ENCODE measurements around the gene PRKCA. TPM values are rescaled to one million over a fixed set of nuclear protein-coding genes. Genes with fewer than 3 reads are reported as not detected.

PRKCA gene
- total and polyA plus RNA-seq, 9 of the 15 experiments (the other 6 are each of a cell fraction or from before 2014, with no cell fraction given): 3.2 to 33.0 (median 17.8) TPM

- Histone ChIP-seq H3K9ac (ENCODE audit: insufficient read depth in 1 of 2, low read depth in 2 of 2, low read length in 2 of 2) (no peak overlapping the region), H2AFZ (ENCODE audit: low read depth, low read length) (no peak overlapping the region), H3K9me1 (ENCODE audit: control insufficient read depth, insufficient read depth, low read length) (no peaks in the 10 kb centered on the region), H3K27ac (ENCODE audit: extremely low read depth, low read depth, low read length) (no peak overlapping the region), H3K79me2 (ENCODE audit: control insufficient read depth, insufficient read depth, low read length) (no peaks in the 10 kb centered on the region), H3K36me3 (ENCODE audit: control insufficient read depth, insufficient read depth, low read length) (no peaks in the 10 kb centered on the region; the same call in 2 of the 3 replicates), H3K4me1 (replicated peaks in 1 of 2; ENCODE audit: control insufficient read depth in 2 of 2, insufficient read depth in 2 of 2, low read length in 2 of 2) (no peaks in the 10 kb centered on the region), H3K9me3 (replicated peaks; ENCODE audit: control insufficient read depth, insufficient read depth, low read depth, low read length) (no peaks in the 10 kb centered on the region), H4K20me1 (replicated peaks; ENCODE audit: control insufficient read depth, insufficient read depth, low read length) (0 out of 2 replicates have a peak, but pooled peaks cover 6% of the 10 kb centered on the region), H3K4me2 (ENCODE audit: insufficient read depth, low read length) (no peak overlapping the region), H3K27me3 (ENCODE audit: control insufficient read depth in 2 of 2, insufficient read depth in 2 of 2, low read length in 2 of 2) (no peaks in the 10 kb centered on the region), H3K4me3 (no peak overlapping the region)
- BruUV-seq (replicated peaks): no TSS peak
- intact Hi-C loops (cut with micrococcal nuclease) (loop anchor here (10.0 kb wide), 1 partner anchor 111 kb away; no protein-coding TSS in a partner anchor), in situ Hi-C loops (cut with MboI) (loop anchor here (10.0 kb wide), 1 partner anchor 421 kb away; no protein-coding TSS in a partner anchor)
- CTCF ChIA-PET (ENCODE audit: low intra/inter-chr PET ratio): no interaction called here
- 90% methylated on average over 16 of the region's 17 CpGs for WGBS (ENCODE audit: insufficient coverage, low coverage, missing lambda C conversion rate)
- POLR2A ChIA-PET: interaction anchor here (0.9 kb wide), 1 partner anchor 28 kb away, joined by 3 read pairs; no protein-coding TSS in a partner anchor
- FAIRE-seq (no peak), ATAC-seq (no peak), DNase-seq (ENCODE audit: extremely low read depth in 1 of 4, low spot score in 3 of 4) (no peak)
- TF ChIP-seq KDM5B (IDR thresholded peaks at IDR 0.05; ENCODE audit: insufficient replicate concordance, low read depth, low read length) (no peak), COPS2 (conservative IDR thresholded peaks at IDR 0.05) (no peak), RBM15 (IDR thresholded peaks at IDR 0.05; ENCODE audit: insufficient read depth, low read length) (no peak), HDGF (IDR thresholded peaks at IDR 0.05) (no peak)
Measured at GRCh38 chr17:66675991-66676371, 373.6 kb downstream of the PRKCA start.

GRCh38 chr17:66676421-66676820, 374.0 kb downstream of the PRKCA start:
- 0 out of 2 replicates have a peak, but pooled peaks cover 6% of the 10 kb centered on the region for H4K20me1 ChIP-seq (replicated peaks; ENCODE audit: control insufficient read depth, insufficient read depth, low read length)
- no peaks in the 10 kb centered on the region for H3K4me1 ChIP-seq (replicated peaks in 1 of 2; ENCODE audit: control insufficient read depth in 2 of 2, insufficient read depth in 2 of 2, low read length in 2 of 2)
- CTCF ChIA-PET (ENCODE audit: low intra/inter-chr PET ratio): no interaction called here
- no peaks in the 10 kb centered on the region for H3K79me2 ChIP-seq (ENCODE audit: control insufficient read depth, insufficient read depth, low read length)
- no peak overlapping the region for H3K4me2 ChIP-seq (ENCODE audit: insufficient read depth, low read length)
- WGBS (ENCODE audit: insufficient coverage, low coverage, missing lambda C conversion rate): 55% methylated on average over 11 of the region's 11 CpGs
- no peaks in the 10 kb centered on the region; the same call in 2 of the 3 replicates for H3K36me3 ChIP-seq (ENCODE audit: control insufficient read depth, insufficient read depth, low read length)
- H3K27ac ChIP-seq (ENCODE audit: extremely low read depth, low read depth, low read length): no peak overlapping the region
- H2AFZ ChIP-seq (ENCODE audit: low read depth, low read length): no peak overlapping the region
- in situ Hi-C loops (cut with MboI): loop anchor here (10.0 kb wide), 1 partner anchor 422 kb away; no protein-coding TSS in a partner anchor
- no peak for ATAC-seq
- FAIRE-seq: no peak
- no peak overlapping the region for H3K9ac ChIP-seq (ENCODE audit: insufficient read depth in 1 of 2, low read depth in 2 of 2, low read length in 2 of 2)
- H3K9me3 ChIP-seq (replicated peaks; ENCODE audit: control insufficient read depth, insufficient read depth, low read depth, low read length): no peaks in the 10 kb centered on the region
- intact Hi-C loops (cut with micrococcal nuclease): loop anchor here (10.0 kb wide), 1 partner anchor 112 kb away; no protein-coding TSS in a partner anchor
- no peaks in the 10 kb centered on the region for H3K27me3 ChIP-seq (ENCODE audit: control insufficient read depth in 2 of 2, insufficient read depth in 2 of 2, low read length in 2 of 2)
- H3K9me1 ChIP-seq (ENCODE audit: control insufficient read depth, insufficient read depth, low read length): no peaks in the 10 kb centered on the region
- DNase-seq (ENCODE audit: extremely low read depth in 1 of 4, low spot score in 3 of 4): no peak
- POLR2A ChIA-PET: interaction anchor here (0.9 kb wide), 1 partner anchor 29 kb away, joined by 3 read pairs; no protein-coding TSS in a partner anchor
- BruUV-seq (replicated peaks): no TSS peak
- H3K4me3 ChIP-seq: no peak overlapping the region
- TF ChIP-seq ZBTB9 (CRISPR knock-in tag; IDR thresholded peaks at IDR 0.05): no peak
- TF ChIP-seq HIVEP1 (CRISPR knock-in tag; IDR thresholded peaks at IDR 0.05): no peak
- TF ChIP-seq FOXM1 (IDR thresholded peaks at IDR 0.05; ENCODE audit: low read depth): no peak
- TF ChIP-seq FOXM1 (CRISPR knock-in tag; IDR thresholded peaks at IDR 0.05; ENCODE audit: low read depth): no peak
- TF ChIP-seq ZMIZ1 (IDR thresholded peaks at IDR 0.05; ENCODE audit: low read depth in 2 of 2, low read length in 2 of 2): no peak
- no peak for TF ChIP-seq DMBX1 (CRISPR knock-in tag; IDR thresholded peaks at IDR 0.05; ENCODE audit: borderline replicate concordance)
- TF ChIP-seq CAMTA2 (CRISPR knock-in tag; conservative IDR thresholded peaks at IDR 0.05): no peak

Measured in K562 (cell line).